Suprapubic skin (tissue), 4 donors: ENCODE measurements around the gene CDC6. TPM values are rescaled to one million over a fixed set of nuclear protein-coding genes. Genes with fewer than 3 reads are reported as not detected.

Source experiments
- DNase-seq, 2 donors: peaks; one replicate each; pipeline ENCODE4 v3.0.0-alpha.2; 2019; ENCODE audit warnings: low spot score in 2 of 2
- H3K27ac ChIP-seq: fragments of 200-600 bp; sonication (generic); one replicate; pipeline ENCODE4 v1.5.1; 2019
- H3K27me3 ChIP-seq: fragments of 200-600 bp; sonication (generic); one replicate; pipeline ENCODE4 v1.5.1; 2019
- H3K36me3 ChIP-seq: fragments of 200-600 bp; sonication (generic); one replicate; pipeline ENCODE4 v1.5.1; 2019
- H3K4me1 ChIP-seq: fragments of 200-600 bp; sonication (generic); one replicate; pipeline ENCODE4 v1.5.1; 2019
- H3K4me3 ChIP-seq: fragments of 200-600 bp; sonication (generic); one replicate; pipeline ENCODE4 v1.5.1; 2019; ENCODE audit warnings: mild to moderate bottlenecking
- H3K9me3 ChIP-seq: fragments of 200-600 bp; sonication (generic); one replicate; pipeline ENCODE4 v1.5.1; 2019
- CTCF ChIP-seq, 2 donors: fragments of 200-600 bp in 1 of 2; fragments of 450-650 bp in 1 of 2; sonication (generic) in 1 of 2; IDR thresholded peaks; one replicate each; pipeline ENCODE4 v1.5.1; 2016 to 2019; ENCODE audit warnings: antibody characterized with exemption in 2 of 2, mild to moderate bottlenecking in 1 of 2, moderate library complexity in 1 of 2
- EP300 ChIP-seq: sonication (generic); formaldehyde crosslinking; IDR thresholded peaks from one replicate; pipeline ENCODE4 v1.6.1; 2017; ENCODE audit warnings: antibody characterized with exemption
- POLR2A ChIP-seq, 2 donors: fragments of 450-650 bp; IDR thresholded peaks; one replicate each; pipeline ENCODE4 v1.6.1; 2017; ENCODE audit warnings: antibody characterized with exemption in 2 of 2, mild to moderate bottlenecking in 2 of 2, moderate library complexity in 2 of 2
- POLR2AphosphoS5 ChIP-seq, 3 donors: sonication (generic); formaldehyde crosslinking; IDR thresholded peaks; one replicate each; pipeline ENCODE4 v1.6.1; 2017; ENCODE audit warnings: antibody characterized with exemption in 3 of 3
- WGBS: methylation state at CpG from one replicate; pipeline ENCODE4 v1.1.5; 2018; 5-methylcytosine and 5-hydroxymethylcytosine counted together
- total RNA-seq, 4 donors: library from RNA; depleted of rRNA; stranded (reverse); fragments of >200 nt; gene quantifications; one replicate each; pipeline ENCODE4 v1.1.0, GENCODE V29; 2016

Gene CDC6
- total RNA-seq, 4 donors from 2014 or later, result 2.7 to 5.3 (median 3.3) TPM

- no peak overlapping the region for H3K4me3 ChIP-seq
- H3K36me3 ChIP-seq, result no peaks in the 10 kb centered on the region
- WGBS, result 78% methylated on average over 1 of the region's 1 CpG
- no peaks in the 10 kb centered on the region for H3K27me3 ChIP-seq
- H3K9me3 ChIP-seq, result no peaks in the 10 kb centered on the region
- DNase-seq, result no peak
- TF ChIP-seq POLR2A (IDR thresholded peaks at IDR 0.05) (no peak), EP300 (no peak), POLR2AphosphoS5 (IDR thresholded peaks at IDR 0.05) (no peak), CTCF (IDR thresholded peaks at IDR 0.05) (no peak)
- H3K27ac ChIP-seq, result peak overlapping the region; percentile 96
- peaks cover 95% of the 10 kb centered on the region for H3K4me1 ChIP-seq
Observed at GRCh38 chr17:40340327-40340726, 52.6 kb downstream of the CDC6 start.

GRCh38 chr17:40340880-40341807 lies 53.5 kb downstream of the CDC6 start:
- Histone ChIP-seq H3K4me1 (peaks cover 95% of the 10 kb centered on the region), H3K27me3 (no peaks in the 10 kb centered on the region), H3K9me3 (no peaks in the 10 kb centered on the region), H3K27ac (peak overlapping the region; percentile 96), H3K4me3 (peak overlapping the region; percentile 70), H3K36me3 (no peaks in the 10 kb centered on the region)
- TF ChIP-seq POLR2AphosphoS5 (IDR thresholded peaks at IDR 0.05) (peak in 2 of 3 donors; percentile 71 to 86), CTCF (IDR thresholded peaks at IDR 0.05) (no peak), POLR2A (IDR thresholded peaks at IDR 0.05) (peak; percentile 33 to 86), EP300 (no peak)
- 0% methylated on average over 3 of the region's 55 CpGs for WGBS
- peak; percentile 96 to 98 for DNase-seq

GRCh38 chr17:40341808-40342503 lies 54.3 kb downstream of the CDC6 start:
- H3K4me1 ChIP-seq, result peaks cover 96% of the 10 kb centered on the region
- TF ChIP-seq EP300 (no peak), CTCF (IDR thresholded peaks at IDR 0.05) (no peak), POLR2AphosphoS5 (IDR thresholded peaks at IDR 0.05) (no peak), POLR2A (IDR thresholded peaks at IDR 0.05) (no peak)
- WGBS, result 2% methylated on average over 22 of the region's 55 CpGs
- H3K27ac ChIP-seq, result peak overlapping the region; percentile 96
- H3K9me3 ChIP-seq, result no peaks in the 10 kb centered on the region
- peak overlapping the region; percentile 70 for H3K4me3 ChIP-seq
- no peaks in the 10 kb centered on the region for H3K36me3 ChIP-seq
- no peaks in the 10 kb centered on the region for H3K27me3 ChIP-seq
- DNase-seq, result peak in 1 of 2 donors; percentile 93

- peaks cover 96% of the 10 kb centered on the region for H3K4me1 ChIP-seq
Observed at GRCh38 chr17:40342504-40343218, 55.0 kb downstream of the CDC6 start.

More at GRCh38 chr17:40342504-40343218, 55.0 kb downstream of the CDC6 start:
- Histone ChIP-seq H3K27me3 (no peaks in the 10 kb centered on the region), H3K4me3 (peak overlapping the region; percentile 70), H3K9me3 (no peaks in the 10 kb centered on the region), H3K27ac (peak overlapping the region; percentile 96), H3K36me3 (no peaks in the 10 kb centered on the region)
- TF ChIP-seq EP300, result no peak
- TF ChIP-seq CTCF (IDR thresholded peaks at IDR 0.05), result no peak
- DNase-seq, result no peak
- WGBS, result 13% methylated on average over 16 of the region's 38 CpGs
